Esophagus squamous epithelium (tissue), 4 donors: Measurements from ENCODE around the gene OCA2.

Experiments
- CTCF ChIP-seq, 6 experiments: fragments of 450-650 bp in 4 of 6; fragments of 200-600 bp in 2 of 6; sonication (generic) in 2 of 6; IDR thresholded peaks; one replicate each; pipeline ENCODE4 v1.5.1; 2016 to 2019; ENCODE audit warnings: antibody characterized with exemption in 6 of 6, mild to moderate bottlenecking in 4 of 6, moderate library complexity in 4 of 6
- POLR2A ChIP-seq, 4 donors: fragments of 450-650 bp; IDR thresholded peaks; one replicate each; pipeline ENCODE4 v1.6.1; 2017; ENCODE audit warnings: antibody characterized with exemption in 4 of 4, mild to moderate bottlenecking in 4 of 4, moderate library complexity in 3 of 4

DNA sequence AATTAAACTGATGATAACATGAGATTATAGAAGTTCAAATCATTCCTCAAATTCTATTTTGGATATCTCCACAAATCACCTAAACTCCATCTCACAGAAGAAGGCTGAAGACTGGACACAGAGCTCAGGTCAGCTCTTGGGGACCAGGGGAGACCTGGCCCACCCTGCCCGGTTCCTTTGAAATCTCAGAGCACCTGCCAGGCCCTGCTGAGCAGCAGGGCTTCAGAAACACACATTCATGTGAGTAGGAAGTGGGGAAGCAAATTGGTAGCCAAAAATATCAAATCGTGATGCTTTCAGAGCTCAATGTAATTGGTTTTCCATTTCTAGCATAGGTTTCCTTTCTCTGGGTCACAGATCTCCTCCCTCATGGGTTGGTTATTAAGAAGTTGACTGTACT is 76.2 kb downstream of the OCA2 start:
- no peak for TF ChIP-seq CTCF (IDR thresholded peaks at IDR 0.05)
- TF ChIP-seq POLR2A (IDR thresholded peaks at IDR 0.05) = no peak
